ENCODE measurements around the gene TCP10L. TPM values are rescaled to one million over a fixed set of nuclear protein-coding genes. Genes with fewer than 3 reads are reported as not detected.

The TCP10L gene
- total RNA-seq, 1 experiment from 2014 or later = 1.2 TPM

DNA sequence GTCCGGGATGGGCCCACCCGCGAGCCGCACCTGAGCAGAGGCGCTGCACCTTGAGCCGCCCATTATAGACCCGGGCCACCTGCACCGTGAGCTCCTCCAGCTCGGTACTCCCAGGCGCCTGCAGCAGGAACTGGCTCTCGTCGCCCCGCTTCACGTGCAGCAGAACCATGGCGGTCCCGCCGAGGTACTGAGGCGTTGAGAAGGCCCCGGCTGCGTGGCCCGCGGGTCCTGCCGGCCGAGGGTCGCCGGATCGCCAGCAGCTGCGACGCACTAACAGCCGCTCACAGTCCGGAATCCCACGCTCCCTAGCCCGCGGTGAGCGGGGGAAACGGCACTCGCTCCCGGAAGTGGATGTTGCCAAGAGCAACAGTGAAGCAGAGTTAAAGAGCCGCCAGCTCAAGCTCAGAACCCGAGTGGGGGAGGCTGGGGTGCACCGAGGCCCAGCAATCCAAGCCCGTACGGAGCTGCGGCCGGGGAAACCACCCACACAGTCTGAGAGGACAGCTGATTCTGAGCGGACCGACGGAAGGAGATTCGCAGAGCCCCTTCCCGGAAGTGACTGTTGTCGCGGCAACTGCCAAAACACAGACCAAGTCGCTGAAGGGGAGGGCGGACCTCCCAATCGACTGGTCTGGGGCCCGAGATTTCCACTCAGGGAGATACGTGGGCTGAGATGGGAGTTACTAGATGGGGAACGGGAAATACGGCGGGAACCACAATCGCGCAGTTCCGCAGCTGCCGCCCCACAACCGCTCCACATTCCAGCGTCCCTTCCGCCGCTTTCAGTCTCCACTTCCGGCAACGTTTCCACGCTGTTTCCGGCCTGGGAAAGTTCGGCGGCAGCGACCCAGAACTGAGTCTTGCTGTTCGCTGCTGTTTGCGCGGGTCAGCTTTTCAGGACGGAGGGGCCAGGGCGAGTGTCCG, 27.0 kb upstream of the TCP10L start, which contains the start of gene CFAP298 (continued):
- TF ChIP-seq SOX15 (CRISPR knock-in tag; IDR thresholded peaks at IDR 0.05) (no peak), ZNF317 (CRISPR knock-in tag; IDR thresholded peaks at IDR 0.05; ENCODE audit: borderline replicate concordance, low read depth) (0 out of 2 replicates have a peak, but pooled peaks have one; percentile 35), MLX (CRISPR knock-in tag; IDR thresholded peaks at IDR 0.05) (no peak), KAT7 (CRISPR knock-in tag; IDR thresholded peaks at IDR 0.05; ENCODE audit: borderline replicate concordance) (peak; percentile 76), CBFB (CRISPR knock-in tag; IDR thresholded peaks at IDR 0.05; ENCODE audit: low read depth) (peak; percentile 83), MYBL2 (CRISPR knock-in tag; IDR thresholded peaks at IDR 0.05) (0 out of 2 replicates have a peak, but pooled peaks have one; percentile 31), AR (CRISPR knock-in tag; IDR thresholded peaks at IDR 0.05) (no peak), TCF7 (CRISPR knock-in tag; IDR thresholded peaks at IDR 0.05; ENCODE audit: low read depth) (0 out of 2 replicates have a peak, but pooled peaks have one; percentile 18), ETV6 (CRISPR knock-in tag; IDR thresholded peaks at IDR 0.05) (peak; percentile 95), ZNF396 (CRISPR knock-in tag; IDR thresholded peaks at IDR 0.05; ENCODE audit: borderline replicate concordance) (no peak), CREB1 (CRISPR knock-in tag; IDR thresholded peaks at IDR 0.05) (peak; percentile 12; the same call in 1 of the 2 replicates), NR3C1 (CRISPR knock-in tag; conservative IDR thresholded peaks at IDR 0.05; ENCODE audit: low read depth) (no peak), USF2 (CRISPR knock-in tag; IDR thresholded peaks at IDR 0.05) (no peak), TEAD1 (CRISPR knock-in tag; IDR thresholded peaks at IDR 0.05) (peak; percentile 90), TP53 (CRISPR knock-in tag; IDR thresholded peaks at IDR 0.05) (no peak; the same call in 1 of the 2 replicates), ZBTB43 (CRISPR knock-in tag; IDR thresholded peaks at IDR 0.05) (no peak; the same call in 1 of the 2 replicates), RORB (CRISPR knock-in tag; IDR thresholded peaks at IDR 0.05) (no peak), AFF4 (CRISPR knock-in tag; IDR thresholded peaks at IDR 0.05; ENCODE audit: borderline replicate concordance) (0 out of 2 replicates have a peak, but pooled peaks have one; percentile 46), GABPB1 (CRISPR knock-in tag; IDR thresholded peaks at IDR 0.05) (peak; percentile 62; the same call in 1 of the 2 replicates), IRF2 (CRISPR knock-in tag; IDR thresholded peaks at IDR 0.05; ENCODE audit: borderline replicate concordance, low read depth) (no peak), ZNF423 (CRISPR knock-in tag; IDR thresholded peaks at IDR 0.05) (no peak), ATF1 (CRISPR knock-in tag; IDR thresholded peaks at IDR 0.05) (no peak)
- TF ChIP-seq, protein P1, sequence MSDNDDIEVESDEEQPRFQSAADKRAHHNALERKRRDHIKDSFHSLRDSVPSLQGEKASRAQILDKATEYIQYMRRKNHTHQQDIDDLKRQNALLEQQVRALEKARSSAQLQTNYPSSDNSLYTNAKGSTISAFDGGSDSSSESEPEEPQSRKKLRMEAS (CRISPR knock-in tag; IDR thresholded peaks at IDR 0.05) = peak; percentile 71
- TF ChIP-seq, protein P2, sequence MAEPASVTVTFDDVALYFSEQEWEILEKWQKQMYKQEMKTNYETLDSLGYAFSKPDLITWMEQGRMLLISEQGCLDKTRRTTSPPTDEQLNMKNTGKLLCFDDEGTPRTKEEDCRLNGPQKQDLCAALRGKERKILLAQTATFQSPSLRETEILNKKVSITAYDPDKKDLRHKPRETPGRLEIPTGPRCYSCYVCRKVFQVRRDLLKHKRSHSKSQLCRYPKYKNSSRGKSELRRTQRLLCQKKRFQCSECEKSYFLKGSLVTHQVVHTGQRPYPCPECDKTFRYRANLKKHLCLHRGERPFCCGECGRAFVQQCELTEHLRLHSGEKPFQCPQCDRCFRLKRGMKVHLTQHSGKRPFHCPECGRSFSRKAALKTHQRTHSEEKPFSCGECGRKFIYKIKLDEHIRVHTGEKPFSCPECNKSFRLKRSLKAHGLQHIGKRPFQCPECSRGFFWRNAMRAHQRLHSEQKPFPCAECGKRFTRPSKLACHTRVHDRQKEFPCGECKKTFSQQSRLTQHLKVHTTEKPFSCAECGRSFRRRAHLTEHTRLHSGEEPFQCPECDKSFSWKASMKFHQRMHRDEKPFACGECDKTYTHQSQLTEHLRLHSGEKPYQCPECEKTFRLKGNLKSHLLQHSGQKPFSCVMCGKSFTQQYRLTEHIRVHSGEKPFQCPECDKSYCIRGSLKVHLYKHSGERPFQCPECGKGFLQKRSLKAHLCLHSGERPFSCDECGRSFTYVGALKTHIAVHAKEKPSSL (CRISPR knock-in tag; conservative IDR thresholded peaks at IDR 0.05) = no peak
- TF ChIP-seq, protein P3, sequence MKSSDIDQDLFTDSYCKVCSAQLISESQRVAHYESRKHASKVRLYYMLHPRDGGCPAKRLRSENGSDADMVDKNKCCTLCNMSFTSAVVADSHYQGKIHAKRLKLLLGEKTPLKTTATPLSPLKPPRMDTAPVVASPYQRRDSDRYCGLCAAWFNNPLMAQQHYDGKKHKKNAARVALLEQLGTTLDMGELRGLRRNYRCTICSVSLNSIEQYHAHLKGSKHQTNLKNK (CRISPR knock-in tag; IDR thresholded peaks at IDR 0.05) = no peak

All from WTC11 (cell line).